Measurements from ENCODE around the gene OXER1. TPM values are rescaled to one million over a fixed set of nuclear protein-coding genes. Genes with fewer than 3 reads are reported as not detected.

OXER1 gene
- total and polyA plus RNA-seq, 2 of the 13 experiments (the other 11 are each of a cell fraction or from before 2014, with no cell fraction given) = 8.0 to 9.0 TPM

- no peak for TF ChIP-seq HIC2 (CRISPR knock-in tag; IDR thresholded peaks at IDR 0.05; ENCODE audit: low read depth)
- TF ChIP-seq ZNF75D (CRISPR knock-in tag; IDR thresholded peaks at IDR 0.05; ENCODE audit: borderline replicate concordance) = no peak
- peak; percentile 23; the same call in 1 of the 2 replicates for TF ChIP-seq ZNF572 (CRISPR knock-in tag; IDR thresholded peaks at IDR 0.05)
- TF ChIP-seq MED13 (CRISPR knock-in tag; IDR thresholded peaks at IDR 0.05) = no peak
- no peak for TF ChIP-seq SNAI1 (CRISPR knock-in tag; IDR thresholded peaks at IDR 0.05; ENCODE audit: borderline replicate concordance)
- no peak for TF ChIP-seq ZNF639 (CRISPR knock-in tag; conservative IDR thresholded peaks at IDR 0.05)
- TF ChIP-seq HNF4A (CRISPR knock-in tag; IDR thresholded peaks at IDR 0.05) = peak; percentile 17
- TF ChIP-seq ZNF768 (CRISPR knock-in tag; IDR thresholded peaks at IDR 0.05) = peak; percentile 44; the same call in 1 of the 2 replicates
These were observed 6.9 kb downstream of the OXER1 start (continued) for GRCh38 chr2:42756966-42757513.

- no peak for FAIRE-seq
- Histone ChIP-seq H3K9me3 (ENCODE audit: low read length) (no peaks in the 10 kb centered on the region), H3K27ac (ENCODE audit: extremely low read length, insufficient read depth, low read length) (no peak overlapping the region), H3K9ac (ENCODE audit: insufficient read depth, low read depth, low read length) (no peak overlapping the region), H3K79me2 (ENCODE audit: insufficient read depth, low read length) (no peaks in the 10 kb centered on the region), H4K20me1 (ENCODE audit: insufficient read depth, low read length) (no peaks in the 10 kb centered on the region), H2AFZ (ENCODE audit: low read length) (no peak overlapping the region), H3K36me3 (replicated peaks in 1 of 2; ENCODE audit: control insufficient read depth in 1 of 2, insufficient read depth in 2 of 2, low read length in 2 of 2) (no peaks in the 10 kb centered on the region; a peak in 1 of 5 replicates), H3K4me3 (replicated peaks in 1 of 3; ENCODE audit: insufficient read depth in 1 of 3, low read depth in 2 of 3, low read length in 3 of 3) (no peak overlapping the region), H3K4me1 (ENCODE audit: insufficient read depth, low read length) (peaks cover 16% of the 10 kb centered on the region), H3K4me2 (ENCODE audit: low read depth, low read length) (no peak overlapping the region), H3K27me3 (ENCODE audit: control insufficient read depth in 1 of 2, insufficient read depth in 2 of 2, low read length in 2 of 2) (no peaks in the 10 kb centered on the region)
- no TSS peak for BruUV-seq (replicated peaks)
- POLR2A ChIA-PET = interaction anchor here (1.0 kb wide), 1 partner anchor 36 kb away, joined by 3 read pairs; the partner anchor contains the start of gene HAAO
- in situ Hi-C loops (cut with HindIII; ENCODE audit: extremely low pct_ligation_motif_present, low pct_unique_long_range_greater_than_20kb) = no loop called here
- intact Hi-C loops (cut with micrococcal nuclease; ENCODE audit: unreplicated experiment) = no loop called here
- DNase-seq (ENCODE audit: low spot score) = no peak
- CTCF ChIA-PET (ENCODE audit: low intra/inter-chr PET ratio, low total read pairs) = no interaction called here
- peak; percentile 8 for ATAC-seq
- 65% methylated on average over 8 of the region's 10 CpGs for WGBS (ENCODE audit: low lambda C conversion rate)
- TF ChIP-seq TFDP2 (CRISPR knock-in tag; IDR thresholded peaks at IDR 0.05) (no peak), SAP130 (CRISPR knock-in tag; IDR thresholded peaks at IDR 0.05; ENCODE audit: low read depth) (no peak), HNRNPUL1 (IDR thresholded peaks at IDR 0.05; ENCODE audit: low read depth, low read length) (no peak), ZNF230 (CRISPR knock-in tag; IDR thresholded peaks at IDR 0.05) (no peak), MEIS1 (CRISPR knock-in tag; IDR thresholded peaks at IDR 0.05; ENCODE audit: borderline replicate concordance) (no peak), ZNF275 (CRISPR knock-in tag; IDR thresholded peaks at IDR 0.05; ENCODE audit: borderline replicate concordance) (no peak), TOPORS (CRISPR knock-in tag; IDR thresholded peaks at IDR 0.05) (no peak), ARNTL (CRISPR knock-in tag; IDR thresholded peaks at IDR 0.05) (no peak), FOXA1 (IDR thresholded peaks at IDR 0.05) (no peak), FOXA1 (CRISPR knock-in tag; IDR thresholded peaks at IDR 0.05) (no peak), U2AF1 (optimal IDR thresholded peaks at IDR 0.05; ENCODE audit: low read depth, low read length) (no peak), RFXANK (CRISPR knock-in tag; IDR thresholded peaks at IDR 0.05) (no peak)
These were observed 7.7 kb downstream of the OXER1 start for GRCh38 chr2:42756150-42756775.
